Psoas muscle (tissue), 7 donors: Measurements from ENCODE around the gene C2. TPM values are rescaled to one million over a fixed set of nuclear protein-coding genes. Genes with fewer than 3 reads are reported as not detected.

Experiments used
- polyA plus RNA-seq, 3 donors: library from polyadenylated mRNA; stranded (reverse); fragments of 200-250 nt; gene quantifications; one replicate each; pipeline ENCODE4 v1.2.3, GENCODE V29; 2013
- total RNA-seq, 4 donors: library from RNA; stranded (reverse); fragmentation: NEBNext Ultra II Directional in 2 of 4; extraction: Animal tissue kit (Norgen Biotek cat#: 25700) in 2 of 4; gene quantifications; one replicate each; pipeline versions ENCODE4 v1.2.1 to v1.2.4, GENCODE V29; 2021 to 2023
- donor health status: healthy with polysubstance abuse.
- donor health status: DM: no; HTN: no; CAD: no; lungs with moderate emphysema.
- donor health status: Bipolar disorder and iron deficiency.
- donor health status: healthy.
- donor health status: DM: no; HTN: no; CAD: no.
- donor health status: DM: no; HTN: no; CAD: no.
- donor health status: DM: yes; HTN: yes; CAD: no.

C2 gene
- total and polyA plus RNA-seq, 7 donors: 0.77 to 5.5 (median 1.5) TPM

Other genes starting within 250 kb of the C2 start
Only the 30 nearest of the 34 such genes appear.
- gene ABHD16A, start 224.4 kb upstream of the C2 start, total RNA-seq: 10 to 100 TPM; 26.6 to 36.5 (median 30.5) TPM
- 10 to 100 TPM; 34.4 to 56.6 (median 50.0) TPM for gene ABHD16A, start 224.4 kb upstream of the C2 start, polyA plus RNA-seq
- not detected for gene LY6G6F, start 220.9 kb upstream of the C2 start, total RNA-seq
- under 1 TPM in 1 of 3 donors, not detected in 2; 0.05 TPM for gene LY6G6F, start 220.9 kb upstream of the C2 start, polyA plus RNA-seq
- gene LY6G6D, start 212.4 kb upstream of the C2 start, total RNA-seq: not detected
- gene LY6G6D, start 212.4 kb upstream of the C2 start, polyA plus RNA-seq: not detected
- gene LY6G6C, start 206.0 kb upstream of the C2 start, total RNA-seq: not detected
- gene LY6G6C, start 206.0 kb upstream of the C2 start, polyA plus RNA-seq: not detected
- gene MPIG6B, start 204.3 kb upstream of the C2 start, total RNA-seq: under 1 TPM; 0.10 to 0.37 (median 0.22) TPM
- under 1 TPM in 1 of 3 donors, not detected in 2; 0.04 TPM for gene MPIG6B, start 204.3 kb upstream of the C2 start, polyA plus RNA-seq
- gene DDAH2, start 198.4 kb upstream of the C2 start, total RNA-seq: 10 to 100 TPM in 2 of 4 donors, 1 to 10 TPM in 2; 8.4 to 16.2 (median 10.2) TPM
- 10 to 100 TPM in 2 of 3 donors, 1 to 10 TPM in 1; 6.3 to 13.8 (median 11.3) TPM for gene DDAH2, start 198.4 kb upstream of the C2 start, polyA plus RNA-seq
- gene CLIC1, start 191.2 kb upstream of the C2 start, total RNA-seq: 10 to 100 TPM; 29.1 to 51.2 (median 41.9) TPM
- gene CLIC1, start 191.2 kb upstream of the C2 start, polyA plus RNA-seq: 10 to 100 TPM; 20.6 to 85.9 (median 35.1) TPM
- gene MSH5, start 187.7 kb upstream of the C2 start, total RNA-seq: 1 to 10 TPM; 1.7 to 3.0 (median 1.8) TPM
- 1 to 10 TPM; 1.4 to 2.7 (median 1.7) TPM for gene MSH5, start 187.7 kb upstream of the C2 start, polyA plus RNA-seq
- under 1 TPM in 1 of 4 donors, not detected in 3; 0.59 TPM for gene SAPCD1, start 165.1 kb upstream of the C2 start, total RNA-seq
- under 1 TPM; 0.13 to 0.78 (median 0.23) TPM for gene SAPCD1, start 165.1 kb upstream of the C2 start, polyA plus RNA-seq
- gene VWA7, start 150.4 kb upstream of the C2 start, total RNA-seq: 1 to 10 TPM; 5.2 to 8.0 (median 7.5) TPM
- 1 to 10 TPM in 2 of 3 donors, under 1 TPM in 1; 0.76 to 3.5 (median 1.8) TPM for gene VWA7, start 150.4 kb upstream of the C2 start, polyA plus RNA-seq
- gene VARS1, start 132.0 kb upstream of the C2 start, total RNA-seq: 100 to 1,000 TPM in 1 of 4 donors, 10 to 100 TPM in 3; 53.2 to 108 (median 76.1) TPM
- 10 to 100 TPM; 43.9 to 70.4 (median 57.4) TPM for gene VARS1, start 132.0 kb upstream of the C2 start, polyA plus RNA-seq
- gene LSM2, start 120.8 kb upstream of the C2 start, total RNA-seq: 10 to 100 TPM; 19.5 to 42.9 (median 28.7) TPM
- gene LSM2, start 120.8 kb upstream of the C2 start, polyA plus RNA-seq: 10 to 100 TPM; 35.3 to 92.1 (median 44.2) TPM
- 1 to 10 TPM; 2.5 to 6.2 (median 4.4) TPM for gene HSPA1L, start 112.4 kb upstream of the C2 start, total RNA-seq
- 10 to 100 TPM in 1 of 3 donors, 1 to 10 TPM in 1, under 1 TPM in 1; 0.86 to 23.1 (median 3.3) TPM for gene HSPA1L, start 112.4 kb upstream of the C2 start, polyA plus RNA-seq
- gene HSPA1A, start 112.2 kb upstream of the C2 start, total RNA-seq: 100 to 1,000 TPM; 241 to 940 (median 407) TPM
- 100 to 1,000 TPM in 2 of 3 donors, 10 to 100 TPM in 1; 37.1 to 319 (median 203) TPM for gene HSPA1A, start 112.2 kb upstream of the C2 start, polyA plus RNA-seq
- 100 to 1,000 TPM; 199 to 721 (median 347) TPM for gene HSPA1B, start 100.0 kb upstream of the C2 start, total RNA-seq
- 100 to 1,000 TPM in 2 of 3 donors, 10 to 100 TPM in 1; 19.4 to 148 (median 104) TPM for gene HSPA1B, start 100.0 kb upstream of the C2 start, polyA plus RNA-seq
- gene NEU1, start 64.9 kb upstream of the C2 start, total RNA-seq: 10 to 100 TPM; 14.2 to 20.6 (median 18.6) TPM
- 10 to 100 TPM; 25.2 to 39.8 (median 29.4) TPM for gene NEU1, start 64.9 kb upstream of the C2 start, polyA plus RNA-seq
- gene SLC44A4, start 48.7 kb upstream of the C2 start, total RNA-seq: under 1 TPM in 2 of 4 donors, not detected in 2; 0.23 to 0.24 TPM
- gene SLC44A4, start 48.7 kb upstream of the C2 start, polyA plus RNA-seq: under 1 TPM; 0.03 to 0.14 (median 0.08) TPM
- gene EHMT2, start 30.0 kb upstream of the C2 start, total RNA-seq: 10 to 100 TPM in 1 of 4 donors, 1 to 10 TPM in 3; 6.8 to 14.2 (median 7.7) TPM
- 10 to 100 TPM in 2 of 3 donors, 1 to 10 TPM in 1; 8.4 to 20.8 (median 13.4) TPM for gene EHMT2, start 30.0 kb upstream of the C2 start, polyA plus RNA-seq
- 1 to 10 TPM; 1.1 to 2.6 (median 1.8) TPM for gene ZBTB12, start 25.6 kb upstream of the C2 start, total RNA-seq
- gene ZBTB12, start 25.6 kb upstream of the C2 start, polyA plus RNA-seq: 1 to 10 TPM; 2.2 to 4.6 (median 2.9) TPM
- 1 to 10 TPM; 2.5 to 5.8 (median 3.4) TPM for gene CFB, start 18.4 kb downstream of the C2 start, total RNA-seq
- gene CFB, start 18.4 kb downstream of the C2 start, polyA plus RNA-seq: 1 to 10 TPM; 1.6 to 2.3 (median 1.8) TPM
- gene NELFE, start 31.3 kb downstream of the C2 start, total RNA-seq: 10 to 100 TPM; 47.2 to 52.3 (median 48.7) TPM
- 10 to 100 TPM; 44.3 to 86.9 (median 85.4) TPM for gene NELFE, start 31.3 kb downstream of the C2 start, polyA plus RNA-seq
- 10 to 100 TPM; 27.9 to 31.0 (median 29.2) TPM for gene SKIC2, start 31.5 kb downstream of the C2 start, total RNA-seq
- gene SKIC2, start 31.5 kb downstream of the C2 start, polyA plus RNA-seq: 10 to 100 TPM; 26.9 to 36.6 (median 31.8) TPM
- gene DXO, start 44.4 kb downstream of the C2 start, total RNA-seq: 10 to 100 TPM in 2 of 4 donors, 1 to 10 TPM in 2; 7.4 to 12.9 (median 9.9) TPM
- 10 to 100 TPM in 1 of 3 donors, 1 to 10 TPM in 2; 8.0 to 20.6 (median 9.2) TPM for gene DXO, start 44.4 kb downstream of the C2 start, polyA plus RNA-seq
- gene C4A, start 54.3 kb downstream of the C2 start, total RNA-seq: 10 to 100 TPM in 3 of 4 donors, 1 to 10 TPM in 1; 5.6 to 13.2 (median 10.9) TPM
- 1 to 10 TPM; 3.0 to 3.2 (median 3.1) TPM for gene C4A, start 54.3 kb downstream of the C2 start, polyA plus RNA-seq
- 10 to 100 TPM in 1 of 4 donors, 1 to 10 TPM in 3; 5.6 to 12.6 (median 9.4) TPM for gene C4B, start 87.1 kb downstream of the C2 start, total RNA-seq
- 1 to 10 TPM; 2.6 to 3.3 (median 2.7) TPM for gene C4B, start 87.1 kb downstream of the C2 start, polyA plus RNA-seq
- gene CYP21A2, start 110.7 kb downstream of the C2 start, total RNA-seq: 1 to 10 TPM in 1 of 4 donors, under 1 TPM in 1, not detected in 2; 0.19 to 9.9 TPM
- under 1 TPM in 2 of 3 donors, not detected in 1; 0.05 to 0.10 TPM for gene CYP21A2, start 110.7 kb downstream of the C2 start, polyA plus RNA-seq
- 10 to 100 TPM; 14.5 to 26.1 (median 23.9) TPM for gene TNXB, start 181.6 kb downstream of the C2 start, total RNA-seq
- 10 to 100 TPM in 1 of 3 donors, 1 to 10 TPM in 2; 7.0 to 13.6 (median 9.1) TPM for gene TNXB, start 181.6 kb downstream of the C2 start, polyA plus RNA-seq
- 10 to 100 TPM; 17.2 to 23.8 (median 19.9) TPM for gene ATF6B, start 200.5 kb downstream of the C2 start, total RNA-seq
- gene ATF6B, start 200.5 kb downstream of the C2 start, polyA plus RNA-seq: 10 to 100 TPM; 13.0 to 35.2 (median 15.1) TPM
- 1 to 10 TPM; 2.1 to 4.3 (median 4.1) TPM for gene FKBPL, start 202.6 kb downstream of the C2 start, total RNA-seq
- 10 to 100 TPM in 1 of 3 donors, 1 to 10 TPM in 2; 8.2 to 12.2 (median 9.9) TPM for gene FKBPL, start 202.6 kb downstream of the C2 start, polyA plus RNA-seq
- gene PRRT1, start 224.2 kb downstream of the C2 start, total RNA-seq: under 1 TPM; 0.08 to 0.51 (median 0.16) TPM
- under 1 TPM; 0.22 to 0.28 (median 0.26) TPM for gene PRRT1, start 224.2 kb downstream of the C2 start, polyA plus RNA-seq